H9 (cell line): ENCODE data around the gene C12orf75. TPM values are rescaled to one million over a fixed set of nuclear protein-coding genes. Genes with fewer than 3 reads are reported as not detected.

ENCODE experiments used
- DNase-seq: peaks from one replicate; pipeline ENCODE4 v3.0.0-alpha.2; 2017
- H2AFZ ChIP-seq: one replicate; pipeline ENCODE4 v1.6.1; 2013; ENCODE audit warnings: mild to moderate bottlenecking, low read length, control low read depth, moderate library complexity
- H2AK5ac ChIP-seq: 2 replicates; pipeline ENCODE4 v1.6.1; 2013; ENCODE audit warnings: low read length, control low read depth, mixed read lengths; ENCODE audit not compliant: insufficient read length
- H2BK120ac ChIP-seq: one replicate; pipeline ENCODE4 v1.6.1; 2013; ENCODE audit warnings: low read depth, mild to moderate bottlenecking, low read length, control low read depth, inconsistent platforms; ENCODE audit not compliant: poor library complexity, severe bottlenecking
- H2BK12ac ChIP-seq: 2 replicates; pipeline ENCODE4 v1.6.1; 2013; ENCODE audit warnings: low read length, control low read depth, mixed read lengths, low read depth; ENCODE audit not compliant: insufficient read length
- H2BK15ac ChIP-seq: 2 replicates; pipeline ENCODE4 v1.6.1; 2013; ENCODE audit warnings: low read depth, low read length, control low read depth
- H2BK20ac ChIP-seq: one replicate; pipeline ENCODE4 v1.6.1; 2013; ENCODE audit warnings: low read depth, mild to moderate bottlenecking, low read length, control low read depth, inconsistent platforms; ENCODE audit not compliant: poor library complexity, severe bottlenecking
- H2BK5ac ChIP-seq: 2 replicates; pipeline ENCODE4 v1.6.1; 2013; ENCODE audit warnings: low read length, control low read depth, mixed read lengths; ENCODE audit not compliant: insufficient read length
- H3K14ac ChIP-seq: 2 replicates; pipeline ENCODE4 v1.6.1; 2013; ENCODE audit warnings: low read length, control low read depth; ENCODE audit not compliant: insufficient read depth
- H3K18ac ChIP-seq: 2 replicates; pipeline ENCODE4 v1.6.1; 2013; ENCODE audit warnings: low read depth, mild to moderate bottlenecking, mixed read lengths, low read length, control low read depth; ENCODE audit not compliant: insufficient read length
- H3K23ac ChIP-seq: 2 replicates; pipeline ENCODE4 v1.6.1; 2013; ENCODE audit warnings: low read length, control low read depth, mixed read lengths, low read depth; ENCODE audit not compliant: insufficient read length
- H3K23me2 ChIP-seq: 2 replicates; pipeline ENCODE4 v1.6.1; 2013; ENCODE audit warnings: low read depth, mild to moderate bottlenecking, mixed read lengths, low read length, control low read depth; ENCODE audit not compliant: insufficient read length, poor library complexity, severe bottlenecking
- H3K27ac ChIP-seq: 2 replicates; pipeline ENCODE4 v1.5.1; 2013; ENCODE audit warnings: low read length, control low read depth, mixed read lengths, low read depth; ENCODE audit not compliant: insufficient read length
- H3K27me3 ChIP-seq: 2 replicates; pipeline ENCODE4 v1.6.1; 2013; ENCODE audit warnings: low read length, control low read depth, inconsistent platforms; ENCODE audit not compliant: insufficient read depth
- H3K4ac ChIP-seq: 2 replicates; pipeline ENCODE4 v1.6.1; 2013; ENCODE audit warnings: low read depth, mild to moderate bottlenecking, control low read depth, inconsistent platforms, low read length, moderate library complexity
- H3K4me1 ChIP-seq: 2 replicates; pipeline ENCODE4 v1.6.1; 2013; ENCODE audit warnings: low read length, control low read depth, inconsistent platforms; ENCODE audit not compliant: insufficient read depth
- H3K4me2 ChIP-seq: 2 replicates; pipeline ENCODE4 v1.6.1; 2013; ENCODE audit warnings: low read length, control low read depth, mixed read lengths; ENCODE audit not compliant: insufficient read length, insufficient read depth
- H3K56ac ChIP-seq: 2 replicates; pipeline ENCODE4 v1.6.1; 2013; ENCODE audit warnings: low read depth, mild to moderate bottlenecking, mixed read lengths, low read length, control low read depth; ENCODE audit not compliant: insufficient read length
- H3K79me1 ChIP-seq: 2 replicates; pipeline ENCODE4 v1.6.1; 2013; ENCODE audit warnings: low read depth, mild to moderate bottlenecking, moderate library complexity, low read length, control low read depth, inconsistent platforms; ENCODE audit not compliant: insufficient read depth, poor library complexity, severe bottlenecking
- H3K79me2 ChIP-seq: 2 replicates; pipeline ENCODE4 v1.6.1; 2013; ENCODE audit warnings: low read length, control low read depth, inconsistent platforms; ENCODE audit not compliant: insufficient read depth
- H3K9ac ChIP-seq: 2 replicates; pipeline ENCODE4 v1.6.1; 2013; ENCODE audit warnings: low read length, control low read depth, mixed read lengths; ENCODE audit not compliant: insufficient read length; ENCODE audit errors: extremely low read depth
- H3K9me3 ChIP-seq: one replicate; pipeline ENCODE4 v1.6.1; 2013; ENCODE audit warnings: low read depth, low read length, inconsistent platforms; ENCODE audit not compliant: control insufficient read depth
- H3T11ph ChIP-seq: one replicate; pipeline ENCODE4 v1.6.1; 2013; ENCODE audit warnings: mild to moderate bottlenecking, low read length, control low read depth, inconsistent platforms
- H4K20me1 ChIP-seq: one replicate; pipeline ENCODE4 v1.6.1; 2013; ENCODE audit not compliant: control insufficient read depth, insufficient read length, insufficient read depth
- H4K5ac ChIP-seq: 2 replicates; pipeline ENCODE4 v1.6.1; 2013; ENCODE audit warnings: low read depth, mild to moderate bottlenecking, mixed read lengths, low read length, control low read depth; ENCODE audit not compliant: insufficient read length
- H4K8ac ChIP-seq: replicated peaks from 2 replicates; pipeline ENCODE4 v1.6.1; 2013; ENCODE audit warnings: low read length, control low read depth, mixed read lengths, low read depth; ENCODE audit not compliant: insufficient read length
- H4K91ac ChIP-seq: 2 replicates; pipeline ENCODE4 v1.6.1; 2013; ENCODE audit warnings: low read depth, mild to moderate bottlenecking, moderate library complexity, mixed read lengths, low read length, control low read depth; ENCODE audit not compliant: insufficient read length
- H3K27ac Mint-ChIP-seq, 3 experiments: 2 replicates in 2 of 3; 3 replicates in 1 of 3; pipeline ENCODE4 v1.8.0; 2020 to 2021; ENCODE audit warnings: mixed read lengths in 3 of 3, mild to moderate bottlenecking in 1 of 3, moderate library complexity in 1 of 3
- H3K27me3 Mint-ChIP-seq: 2 replicates; pipeline ENCODE4 v1.8.0; 2021; ENCODE audit warnings: low read depth, mild to moderate bottlenecking, moderate library complexity, mixed read lengths
- H3K36me3 Mint-ChIP-seq, 3 experiments: 2 replicates in 2 of 3; 3 replicates in 1 of 3; pipeline ENCODE4 v1.8.0; 2020 to 2021; ENCODE audit warnings: low read depth in 3 of 3, mixed read lengths in 3 of 3; ENCODE audit not compliant: insufficient read depth in 1 of 3
- H3K4me1 Mint-ChIP-seq, 2 experiments: 2 replicates each; pipeline ENCODE4 v1.8.0; 2020; ENCODE audit warnings: mixed read lengths in 2 of 2
- H3K4me3 Mint-ChIP-seq, 2 experiments: 2 replicates in 1 of 2; 3 replicates in 1 of 2; pipeline ENCODE4 v1.8.0; 2020 to 2021; ENCODE audit warnings: mild to moderate bottlenecking in 2 of 2, mixed read lengths in 2 of 2, moderate library complexity in 1 of 2
- H3K9me3 Mint-ChIP-seq, 2 experiments: 2 replicates in 1 of 2; 3 replicates in 1 of 2; pipeline ENCODE4 v1.8.0; 2020; ENCODE audit warnings: mild to moderate bottlenecking in 2 of 2, mixed read lengths in 2 of 2, moderate library complexity in 1 of 2
- CTCF ChIP-seq: fragments of 200-600 bp; sonication (generic); conservative IDR thresholded peaks from 3 replicates; pipeline ENCODE4 v1.8.0; 2021; ENCODE audit warnings: antibody characterized with exemption, mild to moderate bottlenecking
- WGBS: extraction: QIAGEN DNeasy Blood & Tissue Kit; methylation state at CpG from one replicate; pipeline ENCODE4 v1.1.7; 2013; ENCODE audit warnings: missing lambda C conversion rate, low lambda C conversion rate, mixed read lengths; ENCODE audit not compliant: insufficient read length; ENCODE audit errors: extremely low coverage; 5-methylcytosine and 5-hydroxymethylcytosine counted together
- total RNA-seq: library from RNA; stranded (reverse); gene quantifications from 2 replicates; pipeline ENCODE4 v1.2.1, GENCODE V29; 2021

C12orf75 gene
- total RNA-seq, 1 experiment from 2014 or later: 37.9 TPM

- Histone ChIP-seq H3T11ph (no peak overlapping the region), H2BK12ac (no peak overlapping the region), H3K23me2 (no peaks in the 10 kb centered on the region), H3K9ac (no peak overlapping the region), H4K8ac (no peak overlapping the region), H3K18ac (no peak overlapping the region), H3K9me3 (no peaks in the 10 kb centered on the region), H3K4ac (no peak overlapping the region), H2AK5ac (no peak overlapping the region), H4K5ac (no peak overlapping the region), H2BK20ac (no peak overlapping the region), H3K79me1 (no peaks in the 10 kb centered on the region), H3K14ac (no peak overlapping the region), H2BK15ac (no peak overlapping the region), H3K79me2 (no peaks in the 10 kb centered on the region), H2AFZ (no peak overlapping the region), H2BK5ac (no peak overlapping the region), H4K20me1 (no peaks in the 10 kb centered on the region), H3K27ac (no peak overlapping the region), H3K23ac (no peak overlapping the region), H3K27me3 (no peaks in the 10 kb centered on the region), H4K91ac (no peak overlapping the region), H2BK120ac (no peak overlapping the region), H3K4me2 (no peak overlapping the region), H3K4me1 (no peaks in the 10 kb centered on the region), H3K56ac (no peak overlapping the region)
- no peaks in the 10 kb centered on the region for H3K4me1 Mint-ChIP-seq
- WGBS: no CpG with 5 or more reads among the region's 1 CpG
- TF ChIP-seq CTCF: no peak
- H3K27me3 Mint-ChIP-seq: peaks cover 7% of the 10 kb centered on the region
- no peak overlapping the region for H3K4me3 Mint-ChIP-seq
- DNase-seq: no peak
- H3K9me3 Mint-ChIP-seq: no peaks in the 10 kb centered on the region
- no peak overlapping the region for H3K27ac Mint-ChIP-seq
- no peaks in the 10 kb centered on the region for H3K36me3 Mint-ChIP-seq
Observed at GRCh38 chr12:105287408-105287807, 43.1 kb upstream of the C12orf75 start.
